A549 treated with CORT108297 at 1 μM for 4 hours (cell line): ENCODE data around the gene ICOSLG. TPM values are rescaled to one million over a fixed set of nuclear protein-coding genes. Genes with fewer than 3 reads are reported as not detected.

Experiments used
- total RNA-seq: library from RNA; stranded (reverse); fragments of 200-300 nt; extraction: Qiagen RNA extraction; gene quantifications from 5 replicates; pipeline ENCODE4 v1.2.3, GENCODE V29; 2022

ICOSLG gene
- 2.1 to 3.3 TPM (median 3.1 TPM) in 5 replicates for total RNA-seq

GRCh38 chr21:44240842-44241241 is at the start of gene ICOSLG:
TSS of gene ICOSLG (minus strand) at chr21:44240943. CDS start at chr21:44240817, 126 bp downstream.

GRCh38 chr21:44285138-44285992 is 44.6 kb upstream of the ICOSLG start, which contains the start of gene AIRE:
TSS of gene AIRE (plus strand) at chr21:44285876. CDS start at chr21:44286007, 131 bp downstream.

GRCh38 chr21:44261675-44262295 is 21.0 kb upstream of the ICOSLG start, which contains the start of gene DNMT3L:
TSS of gene DNMT3L (minus strand) at chr21:44261897. CDS start at chr21:44261259, 638 bp downstream.

Other genes with a start within 250 kb of the ICOSLG start
- gene TRAPPC10, start 228.6 kb downstream of the ICOSLG start, total RNA-seq = 12.5 to 17.4 TPM (median 15.3 TPM) in 5 replicates
- 1.3 to 2.6 TPM (median 2.3 TPM) in 5 replicates for gene PWP2, start 133.5 kb downstream of the ICOSLG start, total RNA-seq
- gene GATD3, start 107.3 kb downstream of the ICOSLG start, total RNA-seq = 3.1 to 5.3 TPM (median 4.1 TPM) in 5 replicates
- gene DNMT3L, start 21.0 kb upstream of the ICOSLG start, total RNA-seq = not detected in 5 replicates
- not detected in 5 replicates for gene AIRE, start 44.9 kb upstream of the ICOSLG start, total RNA-seq
- gene PFKL, start 59.1 kb upstream of the ICOSLG start, total RNA-seq = 45.3 to 59.5 TPM (median 54.3 TPM) in 5 replicates
- 5.7 to 10.5 TPM (median 8.3 TPM) in 5 replicates for gene CFAP410, start 98.4 kb upstream of the ICOSLG start, total RNA-seq
- 7.0 to 11.9 TPM (median 9.0 TPM) in 5 replicates for gene TRPM2, start 112.7 kb upstream of the ICOSLG start, total RNA-seq
- gene LRRC3, start 214.6 kb upstream of the ICOSLG start, total RNA-seq = 1.3 to 2.3 TPM (median 2.1 TPM) in 5 replicates